Ectodermal cell (in vitro differentiated cells): Measurements from ENCODE around the gene SUGCT.

Experiments
- H3K27ac ChIP-seq: 2 replicates; pipeline ENCODE4 v1.7.0; 2013; ENCODE audit warnings: mild to moderate bottlenecking, low read depth, low read length; ENCODE audit not compliant: insufficient read depth, poor library complexity, severe bottlenecking
- H3K27me3 ChIP-seq: 2 replicates; pipeline ENCODE4 v1.7.0; 2013; ENCODE audit warnings: mild to moderate bottlenecking, low read length; ENCODE audit not compliant: insufficient read depth, control insufficient read depth, poor library complexity, severe bottlenecking
- H3K36me3 ChIP-seq: one replicate; pipeline ENCODE4 v1.7.0; 2013; ENCODE audit warnings: low read length; ENCODE audit not compliant: control insufficient read depth, insufficient read depth
- H3K4me1 ChIP-seq: one replicate; pipeline ENCODE4 v1.7.0; 2013; ENCODE audit warnings: low read length; ENCODE audit not compliant: control insufficient read depth, insufficient read depth
- H3K4me3 ChIP-seq: 2 replicates; pipeline ENCODE4 v1.7.0; 2013; ENCODE audit warnings: low read depth, low read length, control low read depth; ENCODE audit not compliant: insufficient read depth
- H3K9me3 ChIP-seq: 2 replicates; pipeline ENCODE4 v1.7.0; 2013; ENCODE audit warnings: mild to moderate bottlenecking, low read length, moderate library complexity; ENCODE audit not compliant: control insufficient read depth
- WGBS, 2 experiments: methylation state at CpG; one replicate each; pipeline ENCODE4 v1.1.7; 2013; ENCODE audit warnings: missing lambda C conversion rate in 2 of 2; 5-methylcytosine and 5-hydroxymethylcytosine counted together

Gene SUGCT

DNA sequence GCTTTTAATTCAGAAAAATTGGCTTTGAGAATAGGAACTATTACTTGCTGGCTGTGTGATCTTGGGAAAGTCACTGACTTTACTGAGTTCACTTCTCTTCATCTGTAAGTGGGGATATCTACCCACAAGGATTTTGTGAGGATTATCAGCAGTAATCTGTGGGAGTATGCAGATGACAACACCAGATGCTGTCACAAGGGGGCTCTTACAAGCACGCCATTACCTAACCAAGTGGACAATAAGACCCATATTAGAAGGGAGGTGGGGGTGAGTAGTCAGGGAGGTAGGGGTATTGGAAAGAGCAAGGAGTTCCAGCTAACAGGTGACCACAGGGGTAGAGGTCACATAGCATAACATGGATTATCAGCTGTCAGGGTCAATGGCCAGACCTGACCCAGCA lies 569.4 kb downstream of the SUGCT start:
- Histone ChIP-seq H3K4me3 (no peak overlapping the region), H3K27me3 (no peaks in the 10 kb centered on the region), H3K9me3 (no peaks in the 10 kb centered on the region), H3K36me3 (no peaks in the 10 kb centered on the region), H3K27ac (no peak overlapping the region), H3K4me1 (peaks cover 5% of the 10 kb centered on the region)
- 80 to 100% methylated on average over 1 of the region's 1 CpG for WGBS, 2 experiments

DNA sequence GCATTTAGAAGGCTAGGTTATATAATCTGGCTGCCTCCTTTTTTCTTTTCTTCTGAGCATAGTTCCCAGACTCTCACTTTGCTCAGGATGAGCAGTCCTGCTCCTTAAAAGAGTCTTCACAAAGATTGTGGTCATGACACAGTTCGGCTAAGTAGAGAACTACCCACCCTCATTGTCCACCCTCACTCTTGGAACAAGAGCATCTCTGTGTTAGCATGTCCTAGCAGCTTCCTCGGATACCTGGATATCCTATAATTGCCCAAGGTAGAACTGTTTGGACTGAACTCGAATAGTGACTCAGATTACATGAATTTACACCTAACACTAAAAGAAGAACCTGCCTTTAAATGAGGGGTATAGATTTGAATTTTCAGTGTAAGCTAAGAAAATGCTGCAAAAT lies 572.0 kb downstream of the SUGCT start:
- Histone ChIP-seq H3K27ac (no peak overlapping the region), H3K9me3 (no peaks in the 10 kb centered on the region), H3K4me3 (no peak overlapping the region), H3K4me1 (no peaks in the 10 kb centered on the region), H3K27me3 (no peaks in the 10 kb centered on the region), H3K36me3 (no peaks in the 10 kb centered on the region)
- WGBS, 2 experiments: 87 to 95% methylated on average over 3 of the region's 3 CpGs

DNA sequence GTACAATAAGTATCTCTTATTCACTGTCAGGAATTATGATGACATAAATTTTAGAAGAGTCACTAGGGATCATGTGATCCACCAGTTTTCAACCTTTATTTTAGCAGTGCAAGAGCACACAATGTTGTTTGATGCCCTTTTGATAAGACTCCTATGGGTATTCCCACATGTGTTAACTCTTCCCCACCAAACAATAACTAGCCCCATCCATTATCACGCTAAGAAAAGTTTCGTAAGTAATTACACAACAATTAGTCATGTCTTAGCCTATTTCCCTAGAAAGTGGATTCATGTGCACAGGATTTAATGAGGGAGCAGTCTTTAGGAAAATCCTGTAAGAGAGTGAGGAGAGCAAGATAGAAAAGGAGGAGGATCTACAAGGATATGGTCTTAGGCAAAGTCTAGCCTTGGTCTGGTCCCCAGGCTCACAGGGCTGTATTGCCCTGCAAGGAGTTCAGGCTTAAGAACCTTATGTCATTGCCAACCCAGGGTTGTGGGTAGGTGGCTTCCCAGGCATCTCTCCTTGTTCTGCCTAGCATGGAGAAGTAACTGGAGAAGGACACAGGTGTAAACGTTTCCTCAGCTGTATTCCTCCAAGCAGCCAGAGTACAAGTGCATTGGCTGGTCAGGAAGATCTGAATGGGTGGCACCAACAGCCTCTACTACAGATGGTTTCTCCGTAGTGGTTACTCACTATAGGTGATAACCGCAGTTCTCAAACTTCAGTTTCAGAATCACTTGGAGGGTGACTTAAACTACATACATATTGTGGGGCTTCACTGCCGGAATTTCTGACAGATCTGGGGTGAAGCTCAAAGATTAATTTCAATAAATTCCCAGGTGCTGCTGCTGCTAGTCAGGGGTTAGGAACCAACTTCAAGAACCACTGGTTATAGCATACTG lies 574.5 kb downstream of the SUGCT start:
- Histone ChIP-seq H3K9me3 (no peaks in the 10 kb centered on the region), H3K4me1 (no peaks in the 10 kb centered on the region), H3K36me3 (no peaks in the 10 kb centered on the region), H3K4me3 (no peak overlapping the region), H3K27ac (no peak overlapping the region), H3K27me3 (no peaks in the 10 kb centered on the region)
- 95 to 97% methylated on average over 6 of the region's 6 CpGs for WGBS, 2 experiments

DNA sequence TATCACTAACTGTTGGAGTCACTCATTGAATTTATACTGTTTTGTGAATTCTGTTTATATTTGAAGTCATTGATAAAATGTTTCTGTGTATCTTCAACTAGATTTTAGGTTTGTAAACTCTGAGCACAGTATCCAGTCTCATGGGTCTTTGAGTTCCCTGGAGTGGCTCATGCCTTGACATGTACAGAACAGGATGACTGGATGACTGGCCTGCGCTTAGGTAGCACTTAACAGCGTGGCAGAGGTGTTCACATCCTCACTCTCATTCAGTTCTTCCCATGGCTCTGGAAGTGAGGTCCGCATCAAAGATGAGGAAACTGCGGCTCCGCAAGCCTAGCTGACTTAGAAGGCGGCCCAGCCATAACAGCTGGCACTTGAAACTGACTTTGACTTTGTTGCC lies 576.9 kb downstream of the SUGCT start:
- Histone ChIP-seq H3K27me3 (no peaks in the 10 kb centered on the region), H3K4me1 (no peaks in the 10 kb centered on the region), H3K27ac (no peak overlapping the region), H3K36me3 (no peaks in the 10 kb centered on the region), H3K9me3 (no peaks in the 10 kb centered on the region), H3K4me3 (no peak overlapping the region)
- WGBS, 2 experiments: 98% methylated on average over 6 of the region's 6 CpGs

DNA sequence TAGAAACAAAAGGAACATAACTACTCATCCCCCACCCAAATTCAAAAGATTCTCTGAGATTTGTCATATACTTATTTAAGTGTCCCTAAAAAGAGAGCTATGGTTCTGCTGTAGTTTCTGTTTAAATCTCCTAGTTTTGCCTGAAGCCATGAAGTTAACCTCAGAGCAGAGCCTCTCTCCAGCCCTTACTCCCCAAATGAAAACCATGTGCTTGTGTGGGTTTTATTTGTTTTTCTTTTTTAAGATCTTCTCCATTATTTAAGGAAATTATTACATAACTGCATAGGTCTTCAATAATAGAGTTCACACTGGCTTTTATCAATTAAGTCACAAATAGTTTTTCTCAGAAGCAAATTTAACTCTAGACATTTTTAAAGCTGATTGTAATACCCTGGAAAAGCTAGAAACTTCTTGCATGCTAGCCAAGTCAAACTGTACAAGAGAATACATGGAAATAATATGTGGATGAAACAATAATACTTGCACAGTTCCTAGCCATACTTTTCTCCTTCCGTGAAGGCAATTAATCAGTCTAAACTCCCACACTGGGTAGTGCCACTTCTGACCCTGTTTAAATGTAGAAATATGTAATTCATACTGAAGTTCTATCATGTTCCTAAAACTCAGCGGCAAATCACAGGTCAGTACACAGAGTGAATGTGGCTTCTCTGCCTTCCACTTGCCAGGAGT lies 579.7 kb downstream of the SUGCT start:
- 100% methylated on average over 2 of the region's 2 CpGs for WGBS, 2 experiments
- H3K4me3 ChIP-seq: no peak overlapping the region
- H3K27me3 ChIP-seq: no peaks in the 10 kb centered on the region
- H3K9me3 ChIP-seq: no peaks in the 10 kb centered on the region
- H3K4me1 ChIP-seq: no peaks in the 10 kb centered on the region
- H3K27ac ChIP-seq: no peak overlapping the region
- H3K36me3 ChIP-seq: no peaks in the 10 kb centered on the region

DNA sequence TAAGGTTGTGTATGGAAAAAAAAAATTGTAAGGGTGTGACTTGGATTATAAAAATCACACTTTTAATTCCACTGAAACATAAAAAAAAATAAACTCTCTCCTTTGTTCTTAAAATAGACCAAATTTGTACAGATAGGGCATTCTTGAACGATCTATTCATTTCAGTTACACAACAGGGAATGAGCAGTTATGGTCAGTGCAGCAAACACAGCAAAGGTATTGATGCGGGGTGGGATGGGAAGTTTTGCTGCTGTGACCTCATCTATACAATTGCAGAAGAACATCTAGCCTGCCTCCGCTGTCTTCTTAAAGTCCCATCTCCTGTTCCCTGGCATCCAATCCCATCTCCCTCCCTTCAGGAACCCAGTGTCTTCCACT lies 580.2 kb downstream of the SUGCT start:
- H3K36me3 ChIP-seq: no peaks in the 10 kb centered on the region
- no peak overlapping the region for H3K27ac ChIP-seq
- 95 to 98% methylated on average over 3 of the region's 3 CpGs for WGBS, 2 experiments
- no peaks in the 10 kb centered on the region for H3K4me1 ChIP-seq
- H3K27me3 ChIP-seq: no peaks in the 10 kb centered on the region
- H3K9me3 ChIP-seq: no peaks in the 10 kb centered on the region
- H3K4me3 ChIP-seq: no peak overlapping the region

DNA sequence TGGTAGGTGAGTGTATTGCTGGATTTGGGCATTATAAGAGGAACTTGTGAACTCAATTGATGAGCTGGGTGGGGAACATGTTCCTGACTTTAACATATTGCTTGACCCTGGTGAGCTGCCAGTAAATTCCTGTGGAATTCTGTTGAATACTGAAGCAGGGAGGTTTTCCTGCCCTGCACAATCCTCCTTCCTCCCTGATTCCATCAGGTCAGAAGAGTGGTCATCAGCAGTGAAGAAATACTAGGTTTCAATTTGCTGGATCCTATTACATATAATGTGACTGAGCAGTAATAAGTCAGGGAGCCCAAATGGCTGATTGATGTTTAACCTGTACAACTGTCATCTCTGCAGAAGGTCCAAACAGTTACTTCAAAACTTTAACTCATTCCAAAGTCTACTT lies 581.2 kb downstream of the SUGCT start:
- no peak overlapping the region for H3K4me3 ChIP-seq
- no peaks in the 10 kb centered on the region for H3K36me3 ChIP-seq
- H3K4me1 ChIP-seq: no peaks in the 10 kb centered on the region
- no peaks in the 10 kb centered on the region for H3K9me3 ChIP-seq
- H3K27ac ChIP-seq: no peak overlapping the region
- no peaks in the 10 kb centered on the region for H3K27me3 ChIP-seq

DNA sequence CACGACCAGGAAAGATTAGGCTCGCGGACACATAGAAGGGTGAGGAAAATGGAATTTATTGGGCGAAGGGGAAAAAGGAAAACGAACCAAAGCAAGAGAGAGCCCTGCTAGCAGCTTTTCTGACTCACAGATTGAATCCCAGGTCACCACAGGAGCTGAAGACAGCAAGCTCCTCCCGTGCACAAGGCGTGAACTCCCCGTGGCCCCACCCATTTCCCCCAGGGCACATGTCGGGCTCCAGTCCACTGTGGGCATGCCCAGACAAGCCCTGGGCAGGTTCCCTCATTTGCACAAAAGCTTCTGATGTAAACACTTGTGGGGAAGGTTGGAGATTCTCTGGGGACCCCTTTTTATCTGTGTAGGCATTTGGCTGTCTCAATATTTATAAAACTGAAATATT lies 582.4 kb downstream of the SUGCT start:
- Histone ChIP-seq H3K36me3 (no peaks in the 10 kb centered on the region), H3K4me3 (no peak overlapping the region)
- 60 to 64% methylated on average over 9 of the region's 9 CpGs for WGBS, 2 experiments

DNA sequence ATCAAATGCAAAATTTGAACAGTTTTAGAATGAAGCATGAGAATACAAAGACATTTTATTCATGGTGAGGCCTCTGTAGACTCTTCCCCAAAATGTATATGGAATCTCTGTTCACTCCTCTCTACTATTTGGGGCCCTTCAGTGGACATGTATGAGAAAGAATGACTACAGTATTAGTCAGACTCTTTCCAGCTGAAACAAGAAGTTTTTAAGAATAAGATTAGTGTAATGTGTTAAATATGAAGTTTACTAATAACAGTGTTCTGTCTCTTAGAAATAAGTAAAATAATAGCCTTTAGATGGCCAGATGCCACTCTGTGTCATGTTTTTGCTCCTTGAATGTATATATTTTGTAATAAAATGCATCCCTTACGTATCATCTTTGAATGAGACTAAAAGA lies 585.6 kb downstream of the SUGCT start:
- no peak overlapping the region for H3K4me3 ChIP-seq
- no peak overlapping the region for H3K27ac ChIP-seq
- no peaks in the 10 kb centered on the region for H3K4me1 ChIP-seq
- no peaks in the 10 kb centered on the region for H3K36me3 ChIP-seq
- 100% methylated on average over 1 of the region's 1 CpG for WGBS, 2 experiments
- H3K27me3 ChIP-seq: no peaks in the 10 kb centered on the region
- H3K9me3 ChIP-seq: no peaks in the 10 kb centered on the region

More for the DNA sequence above, 582.4 kb downstream of the SUGCT start:
- Histone ChIP-seq H3K4me1 (no peaks in the 10 kb centered on the region), H3K27me3 (no peaks in the 10 kb centered on the region), H3K9me3 (no peaks in the 10 kb centered on the region), H3K27ac (no peak overlapping the region)

DNA sequence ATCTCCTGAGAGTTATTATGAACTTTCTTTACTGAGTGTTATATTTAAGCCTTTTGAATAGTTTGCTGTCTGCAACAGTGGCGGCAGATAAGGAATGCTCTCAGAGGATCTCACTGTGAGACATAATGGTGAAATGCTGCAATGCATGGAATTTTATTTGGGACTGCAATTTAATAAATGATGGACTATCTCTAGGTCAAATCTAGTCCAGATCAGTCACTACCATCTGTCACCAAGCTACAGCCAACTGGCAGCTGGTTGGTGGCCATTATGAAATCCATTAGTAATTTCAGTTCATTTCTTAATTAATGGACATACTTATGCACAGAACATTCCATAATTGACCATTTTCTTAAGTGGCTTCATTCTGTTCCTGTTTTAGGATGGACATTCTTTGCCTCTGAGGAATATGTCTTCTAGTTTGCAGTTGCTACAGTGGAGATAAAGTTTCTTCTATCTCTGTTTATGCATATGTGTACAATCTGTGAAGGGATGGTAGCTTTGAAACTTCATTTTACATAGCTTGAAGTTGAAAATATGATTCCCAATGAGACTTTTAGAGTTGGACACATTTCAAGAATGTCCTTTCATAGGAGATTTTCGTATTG lies 586.6 kb downstream of the SUGCT start:
- no peak overlapping the region for H3K4me3 ChIP-seq
- no peaks in the 10 kb centered on the region for H3K9me3 ChIP-seq
- WGBS, 2 experiments: 79 to 91% methylated on average over 2 of the region's 2 CpGs
- H3K4me1 ChIP-seq: no peaks in the 10 kb centered on the region
- no peak overlapping the region for H3K27ac ChIP-seq
- H3K27me3 ChIP-seq: no peaks in the 10 kb centered on the region
- no peaks in the 10 kb centered on the region for H3K36me3 ChIP-seq
